ENCODE data around the gene PKHD1. TPM values are rescaled to one million over a fixed set of nuclear protein-coding genes. Genes with fewer than 3 reads are reported as not detected.

Gene PKHD1
- total RNA-seq, 1 donor from 2014 or later, result 0.03 TPM

- Mint-ChIP-seq H3K9me3 (ENCODE audit: unreplicated experiment) (no peaks in the 10 kb centered on the region), H3K27me3 (ENCODE audit: unreplicated experiment) (peaks cover 6% of the 10 kb centered on the region), H3K36me3 (ENCODE audit: low read depth, unreplicated experiment) (no peaks in the 10 kb centered on the region), H3K4me3 (ENCODE audit: unreplicated experiment) (no peak overlapping the region), H3K4me1 (ENCODE audit: unreplicated experiment) (peaks cover 18% of the 10 kb centered on the region), H3K27ac (ENCODE audit: unreplicated experiment) (no peak overlapping the region)
- DNase-seq (ENCODE audit: low spot score), result no peak
- no peak for TF ChIP-seq CTCF (IDR thresholded peaks at IDR 0.05; ENCODE audit: unreplicated experiment)
Measured at GRCh38 chr6:52061481-52061880, 25.9 kb downstream of the PKHD1 start.

- peaks cover 9% of the 10 kb centered on the region for H3K27me3 Mint-ChIP-seq (ENCODE audit: unreplicated experiment)
- TF ChIP-seq CTCF (IDR thresholded peaks at IDR 0.05; ENCODE audit: unreplicated experiment), result no peak
- H3K27ac Mint-ChIP-seq (ENCODE audit: unreplicated experiment), result no peak overlapping the region
- H3K4me1 Mint-ChIP-seq (ENCODE audit: unreplicated experiment), result peaks cover 13% of the 10 kb centered on the region
- no peak overlapping the region for H3K4me3 Mint-ChIP-seq (ENCODE audit: unreplicated experiment)
- H3K9me3 Mint-ChIP-seq (ENCODE audit: unreplicated experiment), result no peaks in the 10 kb centered on the region
- H3K36me3 Mint-ChIP-seq (ENCODE audit: low read depth, unreplicated experiment), result no peaks in the 10 kb centered on the region
- DNase-seq (ENCODE audit: low spot score), result no peak
Measured at GRCh38 chr6:52059821-52060220, 27.6 kb downstream of the PKHD1 start.

DNA sequence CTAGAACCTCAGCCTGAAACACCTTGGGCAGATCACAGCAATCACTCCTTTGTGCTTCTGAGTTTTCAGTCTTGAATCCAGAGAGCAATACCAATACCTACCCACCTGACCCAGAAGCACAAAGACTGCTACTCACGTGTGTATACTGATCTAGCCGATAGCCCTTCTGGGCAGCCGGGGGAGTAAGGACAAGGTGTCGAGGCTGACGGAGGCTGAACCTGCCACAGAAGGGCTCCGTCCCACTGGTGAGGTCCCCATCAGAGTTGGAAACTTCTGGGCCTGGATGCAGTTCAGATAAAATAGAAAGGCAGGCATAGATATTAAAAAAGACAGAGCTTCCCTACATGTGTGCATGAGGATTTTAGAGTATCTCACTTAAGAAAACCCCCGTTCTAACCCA lies 32.0 kb downstream of the PKHD1 start:
- Mint-ChIP-seq H3K4me1 (ENCODE audit: unreplicated experiment) (no peaks in the 10 kb centered on the region), H3K36me3 (ENCODE audit: low read depth, unreplicated experiment) (no peaks in the 10 kb centered on the region), H3K4me3 (ENCODE audit: unreplicated experiment) (no peak overlapping the region), H3K27me3 (ENCODE audit: unreplicated experiment) (peaks cover 9% of the 10 kb centered on the region), H3K27ac (ENCODE audit: unreplicated experiment) (no peak overlapping the region), H3K9me3 (ENCODE audit: unreplicated experiment) (no peaks in the 10 kb centered on the region)
- no peak for DNase-seq (ENCODE audit: low spot score)
- TF ChIP-seq CTCF (IDR thresholded peaks at IDR 0.05; ENCODE audit: unreplicated experiment), result no peak

- Mint-ChIP-seq H3K27me3 (ENCODE audit: unreplicated experiment) (peaks cover 7% of the 10 kb centered on the region), H3K4me1 (ENCODE audit: unreplicated experiment) (no peaks in the 10 kb centered on the region), H3K9me3 (ENCODE audit: unreplicated experiment) (no peaks in the 10 kb centered on the region), H3K27ac (ENCODE audit: unreplicated experiment) (no peak overlapping the region), H3K4me3 (ENCODE audit: unreplicated experiment) (no peak overlapping the region), H3K36me3 (ENCODE audit: low read depth, unreplicated experiment) (no peaks in the 10 kb centered on the region)
- no peak for DNase-seq (ENCODE audit: low spot score)
- TF ChIP-seq CTCF (IDR thresholded peaks at IDR 0.05; ENCODE audit: unreplicated experiment), result no peak
Measured at GRCh38 chr6:52053038-52053695, 34.2 kb downstream of the PKHD1 start.

GRCh38 chr6:52050051-52050405 lies 37.4 kb downstream of the PKHD1 start:
- no peak for TF ChIP-seq CTCF (IDR thresholded peaks at IDR 0.05; ENCODE audit: unreplicated experiment)
- Mint-ChIP-seq H3K4me1 (ENCODE audit: unreplicated experiment) (no peaks in the 10 kb centered on the region), H3K27me3 (ENCODE audit: unreplicated experiment) (no peaks in the 10 kb centered on the region), H3K36me3 (ENCODE audit: low read depth, unreplicated experiment) (no peaks in the 10 kb centered on the region), H3K4me3 (ENCODE audit: unreplicated experiment) (no peak overlapping the region), H3K27ac (ENCODE audit: unreplicated experiment) (no peak overlapping the region), H3K9me3 (ENCODE audit: unreplicated experiment) (no peaks in the 10 kb centered on the region)
- DNase-seq (ENCODE audit: low spot score), result no peak

Data from endothelial cell (in vitro differentiated cells).